Measurements from ENCODE around the gene KIF1A. TPM values are rescaled to one million over a fixed set of nuclear protein-coding genes. Genes with fewer than 3 reads are reported as not detected.

Gene KIF1A
- total RNA-seq, 1 donor from 2014 or later, result 4.7 TPM

GRCh38 chr2:240813231-240813921 lies 6.6 kb downstream of the KIF1A start:
- Histone ChIP-seq H3K9ac (ENCODE audit: low read depth in 1 of 3, low read length in 3 of 3) (no peak overlapping the region), H3K4me3 (ENCODE audit: low read length in 3 of 3) (no peak overlapping the region), H3K27me3 (ENCODE audit: control insufficient read depth in 3 of 3, insufficient read depth in 3 of 3, low read length in 3 of 3) (peaks cover 24 to 36% (median 27%) of the 10 kb centered on the region in 3 donors), H3K9me3 (ENCODE audit: control insufficient read depth in 3 of 3, low read length in 3 of 3) (peaks cover 2 to 11% (median 11%) of the 10 kb centered on the region in 3 donors), H3K27ac (ENCODE audit: low read depth, low read length) (no peak overlapping the region), H3K4me1 (ENCODE audit: control insufficient read depth in 3 of 3, insufficient read depth in 3 of 3, low read length in 3 of 3) (no peaks in the 10 kb centered on the region), H3K36me3 (ENCODE audit: control insufficient read depth in 3 of 3, insufficient read depth in 3 of 3, low read length in 3 of 3) (no peaks in the 10 kb centered on the region)

DNA sequence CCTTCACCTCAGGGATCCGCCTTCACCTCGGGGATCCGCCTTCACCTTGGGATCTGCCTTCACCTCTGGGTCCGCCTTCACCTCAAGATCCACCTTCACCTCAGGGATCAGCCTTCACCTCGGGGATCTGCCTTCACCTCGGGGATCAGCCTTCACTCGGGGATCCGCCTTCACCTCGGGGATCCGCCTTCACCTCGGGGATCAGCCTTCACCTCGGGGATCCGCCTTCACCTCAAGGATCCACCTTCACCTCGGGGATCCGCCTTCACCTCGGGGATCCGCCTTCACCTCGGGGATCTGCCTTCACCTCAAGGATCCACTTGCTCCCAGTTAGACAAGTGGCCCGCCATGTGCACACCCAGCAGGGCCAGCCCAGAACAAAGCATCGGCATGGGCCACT lies 7.3 kb downstream of the KIF1A start:
- Histone ChIP-seq H3K4me1 (ENCODE audit: control insufficient read depth in 3 of 3, insufficient read depth in 3 of 3, low read length in 3 of 3) (no peaks in the 10 kb centered on the region), H3K4me3 (ENCODE audit: low read length in 3 of 3) (no peak overlapping the region), H3K36me3 (ENCODE audit: control insufficient read depth in 3 of 3, insufficient read depth in 3 of 3, low read length in 3 of 3) (no peaks in the 10 kb centered on the region), H3K27ac (ENCODE audit: low read depth, low read length) (no peak overlapping the region), H3K9ac (ENCODE audit: low read depth in 1 of 3, low read length in 3 of 3) (no peak overlapping the region), H3K9me3 (ENCODE audit: control insufficient read depth in 3 of 3, low read length in 3 of 3) (peaks cover 2 to 11% (median 11%) of the 10 kb centered on the region in 3 donors), H3K27me3 (ENCODE audit: control insufficient read depth in 3 of 3, insufficient read depth in 3 of 3, low read length in 3 of 3) (peaks cover 19 to 30% (median 21%) of the 10 kb centered on the region in 3 donors)

DNA sequence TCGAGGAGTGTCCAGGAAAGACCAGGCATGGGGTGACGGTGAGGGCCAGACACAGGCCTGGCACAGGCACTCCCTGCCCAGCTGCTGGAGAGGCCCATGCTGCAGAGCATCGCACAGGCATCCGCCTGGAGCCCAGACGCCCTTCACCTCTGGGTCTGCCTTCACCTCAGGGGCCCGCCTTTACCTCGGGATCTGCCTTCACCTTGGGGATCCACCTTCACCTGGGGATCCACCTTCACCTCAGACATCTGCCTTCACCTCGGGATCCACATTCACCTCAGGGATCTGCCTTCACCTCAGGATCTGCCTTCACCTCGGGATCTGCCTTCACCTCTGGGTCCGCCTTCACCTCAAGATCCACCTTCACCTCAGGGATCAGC lies 7.7 kb downstream of the KIF1A start:
- peaks cover 2 to 11% (median 11%) of the 10 kb centered on the region in 3 donors for H3K9me3 ChIP-seq (ENCODE audit: control insufficient read depth in 3 of 3, low read length in 3 of 3)
- no peak overlapping the region for H3K4me3 ChIP-seq (ENCODE audit: low read length in 3 of 3)
- no peak overlapping the region for H3K27ac ChIP-seq (ENCODE audit: low read depth, low read length)
- no peaks in the 10 kb centered on the region for H3K36me3 ChIP-seq (ENCODE audit: control insufficient read depth in 3 of 3, insufficient read depth in 3 of 3, low read length in 3 of 3)
- no peak overlapping the region for H3K9ac ChIP-seq (ENCODE audit: low read depth in 1 of 3, low read length in 3 of 3)
- H3K4me1 ChIP-seq (ENCODE audit: control insufficient read depth in 3 of 3, insufficient read depth in 3 of 3, low read length in 3 of 3), result no peaks in the 10 kb centered on the region
- peaks cover 16 to 25% (median 16%) of the 10 kb centered on the region in 3 donors for H3K27me3 ChIP-seq (ENCODE audit: control insufficient read depth in 3 of 3, insufficient read depth in 3 of 3, low read length in 3 of 3)

- Histone ChIP-seq H3K27ac (ENCODE audit: low read depth, low read length) (no peak overlapping the region), H3K4me1 (ENCODE audit: control insufficient read depth in 3 of 3, insufficient read depth in 3 of 3, low read length in 3 of 3) (no peaks in the 10 kb centered on the region), H3K4me3 (ENCODE audit: low read length in 3 of 3) (no peak overlapping the region), H3K27me3 (ENCODE audit: control insufficient read depth in 3 of 3, insufficient read depth in 3 of 3, low read length in 3 of 3) (peaks cover 11 to 20% (median 12%) of the 10 kb centered on the region in 3 donors), H3K9ac (ENCODE audit: low read depth in 1 of 3, low read length in 3 of 3) (no peak overlapping the region), H3K9me3 (ENCODE audit: control insufficient read depth in 3 of 3, low read length in 3 of 3) (peaks cover 2 to 11% (median 11%) of the 10 kb centered on the region in 3 donors), H3K36me3 (ENCODE audit: control insufficient read depth in 3 of 3, insufficient read depth in 3 of 3, low read length in 3 of 3) (no peaks in the 10 kb centered on the region)
Observed at GRCh38 chr2:240811346-240812300, 8.4 kb downstream of the KIF1A start.

DNA sequence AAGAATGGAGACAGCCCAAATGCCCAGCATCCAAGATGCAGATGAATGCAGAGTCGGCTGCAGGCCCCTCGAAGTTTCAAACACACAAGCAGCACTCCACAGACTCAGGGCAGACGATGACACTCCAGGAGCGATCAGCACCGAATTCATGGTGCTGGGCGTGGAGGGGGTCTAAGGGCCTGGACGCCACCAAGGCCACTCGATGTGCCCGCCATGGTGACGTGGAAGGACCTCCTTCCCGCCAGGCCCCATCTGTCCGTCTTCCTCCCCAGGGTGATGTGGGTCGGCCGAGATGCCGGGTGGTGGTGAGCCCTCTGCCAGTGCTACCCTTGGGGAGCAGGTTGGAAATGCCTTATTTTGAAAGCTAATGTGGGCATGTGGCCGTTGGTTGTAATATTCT lies 9.4 kb downstream of the KIF1A start:
- Histone ChIP-seq H3K4me1 (ENCODE audit: control insufficient read depth in 3 of 3, insufficient read depth in 3 of 3, low read length in 3 of 3) (no peaks in the 10 kb centered on the region), H3K36me3 (ENCODE audit: control insufficient read depth in 3 of 3, insufficient read depth in 3 of 3, low read length in 3 of 3) (no peaks in the 10 kb centered on the region), H3K27ac (ENCODE audit: low read depth, low read length) (no peak overlapping the region), H3K9me3 (ENCODE audit: control insufficient read depth in 3 of 3, low read length in 3 of 3) (peaks cover 2 to 13% (median 11%) of the 10 kb centered on the region in 3 donors), H3K27me3 (ENCODE audit: control insufficient read depth in 3 of 3, insufficient read depth in 3 of 3, low read length in 3 of 3) (peaks cover 7 to 12% (median 10%) of the 10 kb centered on the region in 3 donors), H3K4me3 (ENCODE audit: low read length in 3 of 3) (no peak overlapping the region), H3K9ac (ENCODE audit: low read depth in 1 of 3, low read length in 3 of 3) (no peak overlapping the region)

GRCh38 chr2:240810199-240810598 lies 9.8 kb downstream of the KIF1A start:
- Histone ChIP-seq H3K4me3 (ENCODE audit: low read length in 3 of 3) (no peak overlapping the region), H3K36me3 (ENCODE audit: control insufficient read depth in 3 of 3, insufficient read depth in 3 of 3, low read length in 3 of 3) (no peaks in the 10 kb centered on the region), H3K27ac (ENCODE audit: low read depth, low read length) (no peak overlapping the region), H3K27me3 (ENCODE audit: control insufficient read depth in 3 of 3, insufficient read depth in 3 of 3, low read length in 3 of 3) (peaks cover 5 to 12% (median 7%) of the 10 kb centered on the region in 3 donors), H3K9me3 (ENCODE audit: control insufficient read depth in 3 of 3, low read length in 3 of 3) (peaks cover 2 to 13% (median 11%) of the 10 kb centered on the region in 3 donors), H3K9ac (ENCODE audit: low read depth in 1 of 3, low read length in 3 of 3) (no peak overlapping the region), H3K4me1 (ENCODE audit: control insufficient read depth in 3 of 3, insufficient read depth in 3 of 3, low read length in 3 of 3) (no peaks in the 10 kb centered on the region)

DNA sequence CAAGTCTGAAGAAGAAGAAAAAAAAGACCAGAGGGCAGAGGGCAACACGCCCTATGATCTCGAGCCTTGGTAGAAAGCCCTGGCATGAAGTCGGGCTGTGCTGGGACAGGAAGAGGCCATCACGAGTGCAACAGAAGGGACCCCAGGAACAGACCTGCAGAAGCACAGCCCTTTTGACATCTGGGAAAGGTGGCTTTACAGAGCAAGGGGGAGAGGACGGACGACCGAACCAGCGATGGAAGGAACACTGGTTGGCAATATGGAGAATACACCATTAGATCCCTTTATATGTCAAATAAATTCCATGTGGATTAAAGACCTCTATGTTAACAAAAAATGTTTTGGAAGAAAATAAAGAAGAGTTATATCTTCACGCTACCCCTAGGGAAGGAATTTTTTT lies 10.7 kb downstream of the KIF1A start:
- Histone ChIP-seq H3K4me1 (ENCODE audit: control insufficient read depth in 3 of 3, insufficient read depth in 3 of 3, low read length in 3 of 3) (no peaks in the 10 kb centered on the region), H3K27ac (ENCODE audit: low read depth, low read length) (no peak overlapping the region), H3K27me3 (ENCODE audit: control insufficient read depth in 3 of 3, insufficient read depth in 3 of 3, low read length in 3 of 3) (peaks cover 4 to 12% (median 5%) of the 10 kb centered on the region in 3 donors), H3K9me3 (ENCODE audit: control insufficient read depth in 3 of 3, low read length in 3 of 3) (peaks cover 1 to 11% (median 10%) of the 10 kb centered on the region in 3 donors), H3K36me3 (ENCODE audit: control insufficient read depth in 3 of 3, insufficient read depth in 3 of 3, low read length in 3 of 3) (no peaks in the 10 kb centered on the region), H3K9ac (ENCODE audit: low read depth in 1 of 3, low read length in 3 of 3) (no peak overlapping the region), H3K4me3 (ENCODE audit: low read length in 3 of 3) (no peak overlapping the region)

DNA sequence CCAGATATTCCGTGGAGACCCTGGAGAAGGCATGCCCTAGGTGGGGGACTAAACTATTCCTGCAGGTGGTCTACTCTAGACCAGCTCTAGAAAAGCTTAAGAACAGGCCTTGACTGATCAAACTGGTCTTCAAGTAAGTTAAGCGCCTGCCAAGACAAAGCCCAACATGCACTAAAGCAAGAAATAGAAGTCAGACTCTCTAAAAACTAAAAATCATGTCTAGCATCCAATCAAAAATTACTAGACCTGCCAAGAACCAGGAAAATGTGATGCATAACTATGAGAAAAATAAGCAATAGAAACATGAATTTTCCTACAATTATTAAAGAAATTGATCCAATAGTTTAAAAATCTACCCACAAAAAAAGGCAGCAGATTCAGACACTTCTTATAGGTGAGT lies 13.6 kb downstream of the KIF1A start:
- H3K27ac ChIP-seq (ENCODE audit: low read depth, low read length), result no peak overlapping the region
- peaks cover 4 to 18% (median 10%) of the 10 kb centered on the region in 3 donors for H3K27me3 ChIP-seq (ENCODE audit: control insufficient read depth in 3 of 3, insufficient read depth in 3 of 3, low read length in 3 of 3)
- no peaks in the 10 kb centered on the region for H3K4me1 ChIP-seq (ENCODE audit: control insufficient read depth in 3 of 3, insufficient read depth in 3 of 3, low read length in 3 of 3)
- H3K9ac ChIP-seq (ENCODE audit: low read depth in 1 of 3, low read length in 3 of 3), result no peak overlapping the region
- H3K9me3 ChIP-seq (ENCODE audit: control insufficient read depth in 3 of 3, low read length in 3 of 3), result peaks cover 0 to 2% (median 0%) of the 10 kb centered on the region in 3 donors
- H3K36me3 ChIP-seq (ENCODE audit: control insufficient read depth in 3 of 3, insufficient read depth in 3 of 3, low read length in 3 of 3), result no peaks in the 10 kb centered on the region
- H3K4me3 ChIP-seq (ENCODE audit: low read length in 3 of 3), result no peak overlapping the region

- Histone ChIP-seq H3K9me3 (ENCODE audit: control insufficient read depth in 3 of 3, low read length in 3 of 3) (peaks cover 0 to 2% (median 0%) of the 10 kb centered on the region in 3 donors), H3K9ac (ENCODE audit: low read depth in 1 of 3, low read length in 3 of 3) (no peak overlapping the region), H3K27me3 (ENCODE audit: control insufficient read depth in 3 of 3, insufficient read depth in 3 of 3, low read length in 3 of 3) (peaks cover 4 to 15% (median 11%) of the 10 kb centered on the region in 3 donors), H3K4me1 (ENCODE audit: control insufficient read depth in 3 of 3, insufficient read depth in 3 of 3, low read length in 3 of 3) (no peaks in the 10 kb centered on the region), H3K27ac (ENCODE audit: low read depth, low read length) (no peak overlapping the region), H3K4me3 (ENCODE audit: low read length in 3 of 3) (no peak overlapping the region), H3K36me3 (ENCODE audit: control insufficient read depth in 3 of 3, insufficient read depth in 3 of 3, low read length in 3 of 3) (no peaks in the 10 kb centered on the region)
Observed at GRCh38 chr2:240806006-240806405, 14.0 kb downstream of the KIF1A start.

- no peak overlapping the region for H3K4me3 ChIP-seq (ENCODE audit: low read length in 3 of 3)
- H3K9me3 ChIP-seq (ENCODE audit: control insufficient read depth in 3 of 3, low read length in 3 of 3), result peaks cover 0 to 2% (median 0%) of the 10 kb centered on the region in 3 donors
- H3K27ac ChIP-seq (ENCODE audit: low read depth, low read length), result no peak overlapping the region
- no peak overlapping the region for H3K9ac ChIP-seq (ENCODE audit: low read depth in 1 of 3, low read length in 3 of 3)
- no peaks in the 10 kb centered on the region for H3K36me3 ChIP-seq (ENCODE audit: control insufficient read depth in 3 of 3, insufficient read depth in 3 of 3, low read length in 3 of 3)
- H3K4me1 ChIP-seq (ENCODE audit: control insufficient read depth in 3 of 3, insufficient read depth in 3 of 3, low read length in 3 of 3), result peaks cover 0 to 4% (median 3%) of the 10 kb centered on the region in 3 donors
- peaks cover 23 to 28% (median 27%) of the 10 kb centered on the region in 3 donors for H3K27me3 ChIP-seq (ENCODE audit: control insufficient read depth in 3 of 3, insufficient read depth in 3 of 3, low read length in 3 of 3)
Observed at GRCh38 chr2:240803191-240803590, 16.8 kb downstream of the KIF1A start.
